ENCODE measurements around the gene NFATC2. TPM values are rescaled to one million over a fixed set of nuclear protein-coding genes. Genes with fewer than 3 reads are reported as not detected.

Gene NFATC2
- total RNA-seq, 4 donors from 2014 or later = 4.4 to 38.0 (median 13.6) TPM

DNA sequence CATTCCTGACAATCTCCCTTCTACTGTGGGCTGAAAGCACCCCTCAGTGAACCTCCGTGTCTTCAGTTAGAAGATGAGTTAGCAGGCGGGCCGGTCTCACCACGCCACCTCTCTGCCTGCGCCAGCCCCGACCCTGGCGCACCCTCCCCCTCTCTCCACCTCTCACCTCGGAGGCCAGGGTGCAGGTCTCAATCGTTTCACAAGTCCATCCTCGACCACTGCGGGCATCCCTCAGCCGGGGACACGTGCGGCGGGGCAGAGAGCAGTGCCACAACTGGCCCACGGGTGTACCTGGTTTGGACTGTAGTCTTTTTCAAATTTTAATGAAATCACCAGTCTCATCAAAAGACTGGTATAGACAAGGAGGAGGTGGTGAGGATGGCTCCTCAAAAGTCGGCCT lies 34.4 kb downstream of the NFATC2 start:
- H3K27ac ChIP-seq = no peak overlapping the region
- TF ChIP-seq, protein P1, sequence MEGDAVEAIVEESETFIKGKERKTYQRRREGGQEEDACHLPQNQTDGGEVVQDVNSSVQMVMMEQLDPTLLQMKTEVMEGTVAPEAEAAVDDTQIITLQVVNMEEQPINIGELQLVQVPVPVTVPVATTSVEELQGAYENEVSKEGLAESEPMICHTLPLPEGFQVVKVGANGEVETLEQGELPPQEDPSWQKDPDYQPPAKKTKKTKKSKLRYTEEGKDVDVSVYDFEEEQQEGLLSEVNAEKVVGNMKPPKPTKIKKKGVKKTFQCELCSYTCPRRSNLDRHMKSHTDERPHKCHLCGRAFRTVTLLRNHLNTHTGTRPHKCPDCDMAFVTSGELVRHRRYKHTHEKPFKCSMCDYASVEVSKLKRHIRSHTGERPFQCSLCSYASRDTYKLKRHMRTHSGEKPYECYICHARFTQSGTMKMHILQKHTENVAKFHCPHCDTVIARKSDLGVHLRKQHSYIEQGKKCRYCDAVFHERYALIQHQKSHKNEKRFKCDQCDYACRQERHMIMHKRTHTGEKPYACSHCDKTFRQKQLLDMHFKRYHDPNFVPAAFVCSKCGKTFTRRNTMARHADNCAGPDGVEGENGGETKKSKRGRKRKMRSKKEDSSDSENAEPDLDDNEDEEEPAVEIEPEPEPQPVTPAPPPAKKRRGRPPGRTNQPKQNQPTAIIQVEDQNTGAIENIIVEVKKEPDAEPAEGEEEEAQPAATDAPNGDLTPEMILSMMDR (IDR thresholded peaks at IDR 0.05) = no peak
- TF ChIP-seq POLR2A (IDR thresholded peaks at IDR 0.05) = no peak
- no peaks in the 10 kb centered on the region for H3K9me3 ChIP-seq
- H3K27me3 ChIP-seq = no peaks in the 10 kb centered on the region
- no peak for DNase-seq
- no peaks in the 10 kb centered on the region for H3K4me1 ChIP-seq
- H3K36me3 ChIP-seq = no peaks in the 10 kb centered on the region
- H3K4me3 ChIP-seq = no peak overlapping the region

DNA sequence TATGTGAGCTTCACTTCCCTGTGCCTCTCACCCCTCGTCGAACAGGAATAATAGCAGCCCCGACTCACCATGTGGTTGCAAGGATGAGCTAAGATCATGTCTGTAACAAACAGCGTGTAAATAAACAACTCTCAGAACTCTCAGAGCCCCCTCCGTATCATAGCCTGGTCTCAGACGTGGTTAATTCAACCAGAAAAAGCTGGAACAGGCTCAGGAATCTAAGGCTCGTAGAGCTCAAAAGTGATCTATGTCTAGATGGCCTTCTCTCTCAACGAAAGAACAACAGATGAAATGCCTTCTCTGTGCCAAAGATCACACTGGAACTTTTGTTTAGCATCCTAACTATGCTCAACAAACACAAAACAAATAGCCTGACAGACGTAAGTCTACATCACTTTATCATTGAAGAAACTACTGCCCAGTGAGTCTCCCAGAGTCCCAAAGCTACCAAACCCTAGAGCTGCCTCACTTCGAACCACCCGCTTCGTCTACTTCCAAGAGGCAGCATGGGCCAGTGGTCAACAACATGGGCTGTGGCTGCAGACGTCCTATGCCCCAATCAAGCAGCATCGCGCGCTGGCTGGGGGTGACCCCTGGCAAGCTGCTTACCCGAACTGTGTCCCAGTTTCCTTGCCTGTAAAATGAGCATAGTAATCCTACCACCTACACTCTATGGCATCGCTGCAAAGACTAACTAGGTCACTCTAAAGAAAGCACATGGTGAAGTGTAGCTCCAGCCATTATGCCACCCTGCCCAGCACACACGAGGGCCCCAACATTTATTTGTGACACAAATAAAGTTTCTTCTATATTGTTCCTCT lies 35.1 kb downstream of the NFATC2 start:
- no peak overlapping the region for H3K27ac ChIP-seq
- no peaks in the 10 kb centered on the region for H3K4me1 ChIP-seq
- no peaks in the 10 kb centered on the region for H3K9me3 ChIP-seq
- H3K36me3 ChIP-seq = no peaks in the 10 kb centered on the region
- no peak overlapping the region for H3K4me3 ChIP-seq
- no peaks in the 10 kb centered on the region for H3K27me3 ChIP-seq
- no peak for DNase-seq
- TF ChIP-seq POLR2A (IDR thresholded peaks at IDR 0.05) = no peak
- TF ChIP-seq, protein P1 (IDR thresholded peaks at IDR 0.05) = no peak

DNA sequence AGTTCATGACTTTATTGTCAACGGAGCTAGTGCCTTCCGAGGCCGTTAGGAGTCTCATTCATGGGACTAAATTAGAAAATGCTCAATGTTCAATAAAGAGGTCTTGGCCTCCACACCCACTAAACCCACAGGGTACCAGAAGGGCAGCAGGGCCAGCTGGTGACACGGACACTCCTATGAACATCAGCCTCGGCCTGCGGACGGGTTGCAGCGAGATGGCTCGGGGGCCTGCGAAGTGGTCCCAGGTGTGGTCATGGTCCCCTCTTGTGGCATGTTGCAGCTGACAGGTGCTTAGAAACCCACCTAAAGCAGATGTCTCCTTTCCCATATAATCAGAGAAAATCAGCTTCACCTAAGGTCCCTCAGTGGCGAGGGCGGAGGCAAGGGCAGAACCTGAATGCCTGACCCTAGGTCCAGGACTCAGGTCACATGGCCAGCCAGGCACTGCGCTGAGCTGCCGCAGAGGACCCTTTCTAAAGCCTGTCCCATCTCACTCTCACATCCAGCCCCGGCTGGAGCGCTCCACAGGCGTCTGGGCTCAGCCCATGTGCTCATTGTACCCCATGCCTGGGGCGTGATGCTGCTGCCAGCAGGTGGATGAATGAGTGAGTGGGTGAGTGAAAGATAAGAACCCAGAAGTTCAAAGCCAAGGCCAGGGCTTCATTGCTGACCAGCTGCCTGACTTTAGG lies 35.8 kb downstream of the NFATC2 start:
- H3K9me3 ChIP-seq = no peaks in the 10 kb centered on the region
- no peak overlapping the region for H3K27ac ChIP-seq
- no peaks in the 10 kb centered on the region for H3K27me3 ChIP-seq
- TF ChIP-seq POLR2A (IDR thresholded peaks at IDR 0.05) = no peak
- TF ChIP-seq, protein P1 (IDR thresholded peaks at IDR 0.05) = no peak
- no peak for DNase-seq
- H3K4me1 ChIP-seq = no peaks in the 10 kb centered on the region
- no peak overlapping the region for H3K4me3 ChIP-seq
- no peaks in the 10 kb centered on the region for H3K36me3 ChIP-seq

DNA sequence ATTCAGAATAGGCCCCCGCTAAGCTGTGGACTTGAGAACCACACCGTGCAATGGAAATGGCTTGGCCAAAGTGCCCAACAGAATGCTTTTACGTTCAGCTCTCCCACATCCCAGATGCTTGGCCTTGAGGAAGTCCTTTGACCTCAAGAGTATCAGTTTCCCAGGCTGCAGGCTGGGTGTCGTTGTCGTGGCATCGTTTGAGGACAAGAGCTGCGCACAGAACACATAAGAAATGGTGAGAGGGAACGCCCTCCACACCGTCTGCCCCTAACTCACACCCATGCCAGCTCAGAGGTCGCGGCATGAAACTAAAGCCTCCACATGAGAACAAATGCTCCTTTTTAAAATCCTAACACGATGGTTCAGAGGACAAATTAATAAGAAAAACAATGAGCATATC lies 37.0 kb downstream of the NFATC2 start:
- Histone ChIP-seq H3K9me3 (no peaks in the 10 kb centered on the region), H3K36me3 (no peaks in the 10 kb centered on the region), H3K4me3 (no peak overlapping the region), H3K27me3 (no peaks in the 10 kb centered on the region), H3K4me1 (no peaks in the 10 kb centered on the region), H3K27ac (no peak overlapping the region)
- DNase-seq = no peak
- TF ChIP-seq POLR2A (IDR thresholded peaks at IDR 0.05) = no peak
- TF ChIP-seq, protein P1 (IDR thresholded peaks at IDR 0.05) = no peak

DNA sequence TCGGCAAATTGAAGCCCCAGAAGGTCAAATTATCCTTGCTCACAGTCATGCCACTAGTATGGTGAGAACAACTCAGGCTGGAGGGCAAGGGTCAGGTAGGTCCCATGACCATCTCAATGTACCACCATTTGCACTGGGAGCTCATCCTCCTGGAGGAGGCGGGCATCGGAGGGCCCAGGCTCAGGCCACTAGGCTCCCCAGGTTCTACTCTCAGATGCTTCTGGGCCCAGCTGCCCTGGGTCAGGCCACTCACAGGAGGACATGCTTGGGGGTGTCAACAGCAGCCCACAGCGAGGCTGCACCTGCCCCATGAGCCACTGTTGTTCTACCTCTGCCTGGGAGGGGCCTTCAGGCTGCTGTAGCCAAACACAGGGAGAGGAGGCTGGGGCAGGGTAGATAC lies 39.1 kb downstream of the NFATC2 start:
- Histone ChIP-seq H3K4me3 (no peak overlapping the region), H3K36me3 (no peaks in the 10 kb centered on the region), H3K9me3 (no peaks in the 10 kb centered on the region), H3K4me1 (peaks cover 0 to 3% (median 0%) of the 10 kb centered on the region in 4 donors), H3K27ac (no peak overlapping the region), H3K27me3 (no peaks in the 10 kb centered on the region)
- no peak for TF ChIP-seq POLR2A (IDR thresholded peaks at IDR 0.05)
- DNase-seq = no peak

DNA sequence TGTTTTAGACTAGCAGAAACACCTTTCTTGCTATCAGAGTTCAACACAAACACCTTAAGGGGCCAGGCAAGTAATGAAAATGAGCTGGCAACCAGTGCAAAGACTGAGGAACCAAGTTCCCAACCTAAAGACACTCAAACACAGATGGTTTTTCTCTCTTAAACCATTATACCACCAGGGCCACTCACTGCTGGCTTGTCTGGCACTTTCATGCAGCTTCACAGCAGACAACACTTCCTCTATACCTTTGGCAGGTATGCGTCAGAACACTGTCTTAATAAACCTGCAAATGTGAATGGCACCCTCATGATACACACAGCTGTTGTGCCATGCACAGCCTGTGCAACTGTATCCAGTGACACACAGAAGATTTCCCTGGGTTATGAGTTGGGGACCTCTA lies 41.6 kb downstream of the NFATC2 start:
- TF ChIP-seq, protein P1 (IDR thresholded peaks at IDR 0.05) = no peak
- no peak for TF ChIP-seq POLR2A (IDR thresholded peaks at IDR 0.05)
- DNase-seq = peak in 1 of 3 donors; percentile 37
- Histone ChIP-seq H3K9me3 (no peaks in the 10 kb centered on the region), H3K4me3 (no peak overlapping the region), H3K36me3 (no peaks in the 10 kb centered on the region), H3K4me1 (peaks cover 0 to 16% (median 8%) of the 10 kb centered on the region in 4 donors), H3K27ac (peak overlapping the region in 1 of 4 donors; percentile 51), H3K27me3 (no peaks in the 10 kb centered on the region)

Data from Peyer's patch (tissue), 4 donors.